PFSK-1 (cell line): ENCODE data around the gene NAV3.

Experiments used
- FOXP2 ChIP-seq: optimal IDR thresholded peaks from 2 replicates; pipeline ENCODE3; 2011; ENCODE audit warnings: borderline replicate concordance, control low read depth, inconsistent platforms; ENCODE audit not compliant: insufficient read depth; ENCODE audit errors: extremely low read length, extremely low read depth
- POLR2AphosphoS5 ChIP-seq: IDR thresholded peaks from 2 replicates; pipeline ENCODE4 v1.6.1; 2012; ENCODE audit warnings: low read depth, mild to moderate bottlenecking, control low read depth, low read length, moderate library complexity
- REST ChIP-seq, 2 experiments: IDR thresholded peaks; 2 replicates each; pipeline versions ENCODE4 v1.6.1 to v1.8.0; 2011 to 2012; ENCODE audit warnings: low read depth in 2 of 2, low read length in 2 of 2, control low read depth in 1 of 2, inconsistent platforms in 1 of 2, mild to moderate bottlenecking in 1 of 2, moderate library complexity in 1 of 2; ENCODE audit not compliant: insufficient read depth in 1 of 2
- SIN3A ChIP-seq: IDR thresholded peaks from 2 replicates; pipeline ENCODE4 v1.6.1; 2012; ENCODE audit warnings: mild to moderate bottlenecking, low read length, moderate library complexity, borderline replicate concordance; ENCODE audit not compliant: insufficient read depth
- TAF1 ChIP-seq: IDR thresholded peaks from 2 replicates; pipeline ENCODE4 v1.6.1; 2012; ENCODE audit warnings: low read length, control low read depth, borderline replicate concordance; ENCODE audit not compliant: insufficient read depth

The NAV3 gene

GRCh38 chr12:78118486-78118885, 287.8 kb downstream of the NAV3 start:
- no peak for TF ChIP-seq REST (IDR thresholded peaks at IDR 0.05; ENCODE audit: insufficient read depth in 1 of 2, low read depth in 2 of 2, low read length in 2 of 2)
- no peak for TF ChIP-seq FOXP2
- no peak for TF ChIP-seq TAF1
- no peak for TF ChIP-seq SIN3A
- TF ChIP-seq POLR2AphosphoS5: no peak

GRCh38 chr12:78119351-78119918, 288.7 kb downstream of the NAV3 start:
- no peak for TF ChIP-seq SIN3A
- TF ChIP-seq TAF1: no peak
- no peak for TF ChIP-seq REST (IDR thresholded peaks at IDR 0.05; ENCODE audit: insufficient read depth in 1 of 2, low read depth in 2 of 2, low read length in 2 of 2)
- TF ChIP-seq FOXP2: no peak
- no peak for TF ChIP-seq POLR2AphosphoS5

GRCh38 chr12:78120306-78120705, 289.6 kb downstream of the NAV3 start:
- no peak for TF ChIP-seq SIN3A
- TF ChIP-seq REST (IDR thresholded peaks at IDR 0.05; ENCODE audit: insufficient read depth in 1 of 2, low read depth in 2 of 2, low read length in 2 of 2): no peak
- no peak for TF ChIP-seq POLR2AphosphoS5
- TF ChIP-seq TAF1: no peak
- TF ChIP-seq FOXP2: no peak

GRCh38 chr12:78120866-78121560, 290.3 kb downstream of the NAV3 start:
- TF ChIP-seq POLR2AphosphoS5 (no peak), TAF1 (no peak), REST (IDR thresholded peaks at IDR 0.05; ENCODE audit: insufficient read depth in 1 of 2, low read depth in 2 of 2, low read length in 2 of 2) (no peak), FOXP2 (no peak), SIN3A (no peak)
